ENCODE measurements around the gene CHSY1. TPM values are rescaled to one million over a fixed set of nuclear protein-coding genes. Genes with fewer than 3 reads are reported as not detected.
A peak's percentile ranks its signal among the peaks of the same experiment; 100 is the strongest.
"Not testable (repeated sequence)": the region's sequence is repeated elsewhere in the genome, so short reads cannot be mapped to it uniquely, and the experiment has no call there.

CHSY1 gene
- polyA plus RNA-seq, 3 donors = 2.7 to 19.0 (median 3.0) TPM

GRCh38 chr15:101288905-101289513, 37.2 kb upstream of the CHSY1 start:
- H3K27me3 Mint-ChIP-seq (ENCODE audit: low read depth in 3 of 3) = no peaks in the 10 kb centered on the region
- Histone ChIP-seq H4K20me1 (ENCODE audit: insufficient read depth, low read length) (peaks cover 63% of the 10 kb centered on the region), H3K4me2 (replicated peaks; ENCODE audit: extremely low read depth, low read length, poor library complexity, severe bottlenecking) (no peak overlapping the region), H3K4me3 (replicated peaks in 1 of 3; ENCODE audit: low read depth in 2 of 3, low read length in 3 of 3) (no peak overlapping the region), H3K9ac (ENCODE audit: insufficient read depth, low read length, poor library complexity, severe bottlenecking) (no peak overlapping the region), H3K79me2 (ENCODE audit: insufficient read depth, low read length) (peaks cover 70% of the 10 kb centered on the region), H3K9me3 (replicated peaks in 1 of 2; ENCODE audit: control insufficient read depth in 1 of 2, insufficient read depth in 1 of 2, low read length in 2 of 2) (no peaks in the 10 kb centered on the region), H2AFZ (ENCODE audit: insufficient read depth, low read depth, low read length, poor library complexity, severe bottlenecking) (no peak overlapping the region), H3K27ac (ENCODE audit: low read depth in 1 of 2, low read length in 2 of 2) (peak overlapping the region in 1 of 2 donors; percentile 3), H3K36me3 (replicated peaks in 1 of 2; ENCODE audit: control insufficient read depth in 1 of 2, insufficient read depth in 2 of 2, low read length in 2 of 2) (peaks cover 44 to 81% of the 10 kb centered on the region in 2 donors), H3K4me1 (ENCODE audit: control insufficient read depth in 1 of 2, insufficient read depth in 2 of 2, low read length in 2 of 2) (peaks cover 10 to 13% of the 10 kb centered on the region in 2 donors), H3K27me3 (ENCODE audit: control insufficient read depth in 2 of 2, insufficient read depth in 2 of 2, low read length in 2 of 2) (no peaks in the 10 kb centered on the region)
- H3K9me3 Mint-ChIP-seq = peaks cover 0 to 4% (median 0%) of the 10 kb centered on the region in 7 donors
- no peak overlapping the region for H3K4me3 Mint-ChIP-seq
- WGBS (ENCODE audit: insufficient coverage) = 100% methylated on average over 1 of the region's 8 CpGs
- intact Hi-C loops (cut with micrococcal nuclease) = no loop called here
- H3K36me3 Mint-ChIP-seq = peaks cover 65 to 70% of the 10 kb centered on the region in 2 donors
- peaks cover 19% of the 10 kb centered on the region for H3K4me1 Mint-ChIP-seq
- peak; percentile 34 to 61 (median 58) for DNase-seq
- TF ChIP-seq CTCF (IDR thresholded peaks at IDR 0.05) = peak; percentile 75
- H3K27ac Mint-ChIP-seq = peak overlapping the region in 6 of 7 donors; percentile 8 to 82 (median 62)

GRCh38 chr15:101287342-101287741, 35.5 kb upstream of the CHSY1 start:
- H3K27ac Mint-ChIP-seq = peak overlapping the region in 4 of 7 donors; percentile 7 to 73 (median 14)
- intact Hi-C loops (cut with micrococcal nuclease); H3K9me3 Mint-ChIP-seq; H3K27ac ChIP-seq (ENCODE audit: low read depth in 1 of 2, low read length in 2 of 2); H3K4me1 ChIP-seq (ENCODE audit: control insufficient read depth in 1 of 2, insufficient read depth in 2 of 2, low read length in 2 of 2); H3K4me3 ChIP-seq (replicated peaks in 1 of 3; ENCODE audit: low read depth in 2 of 3, low read length in 3 of 3); H3K4me1 Mint-ChIP-seq; H3K27me3 ChIP-seq (ENCODE audit: control insufficient read depth in 2 of 2, insufficient read depth in 2 of 2, low read length in 2 of 2); H2AFZ ChIP-seq (ENCODE audit: insufficient read depth, low read depth, low read length, poor library complexity, severe bottlenecking); H3K27me3 Mint-ChIP-seq (ENCODE audit: low read depth in 3 of 3); DNase-seq; H3K9ac ChIP-seq (ENCODE audit: insufficient read depth, low read length, poor library complexity, severe bottlenecking); H3K4me2 ChIP-seq (replicated peaks; ENCODE audit: extremely low read depth, low read length, poor library complexity, severe bottlenecking); H3K4me3 Mint-ChIP-seq; H3K9me3 ChIP-seq (replicated peaks in 1 of 2; ENCODE audit: control insufficient read depth in 1 of 2, insufficient read depth in 1 of 2, low read length in 2 of 2): not testable (repeated sequence)
- Histone ChIP-seq H3K36me3 (replicated peaks in 1 of 2; ENCODE audit: control insufficient read depth in 1 of 2, insufficient read depth in 2 of 2, low read length in 2 of 2) (peaks cover 61 to 96% of the 10 kb centered on the region in 2 donors), H4K20me1 (ENCODE audit: insufficient read depth, low read length) (peaks cover 54% of the 10 kb centered on the region), H3K79me2 (ENCODE audit: insufficient read depth, low read length) (peaks cover 54% of the 10 kb centered on the region)
- no CpG with 5 or more reads among the region's 6 CpGs for WGBS (ENCODE audit: insufficient coverage)
- peaks cover 77 to 86% of the 10 kb centered on the region in 2 donors for H3K36me3 Mint-ChIP-seq

Data from CD14-positive monocyte (primary cell).